ENCODE measurements around the gene DPP6. TPM values are rescaled to one million over a fixed set of nuclear protein-coding genes. Genes with fewer than 3 reads are reported as not detected.

The DPP6 gene
- total RNA-seq, 2 donors from 2014 or later = 0.99 to 1.8 TPM

DNA sequence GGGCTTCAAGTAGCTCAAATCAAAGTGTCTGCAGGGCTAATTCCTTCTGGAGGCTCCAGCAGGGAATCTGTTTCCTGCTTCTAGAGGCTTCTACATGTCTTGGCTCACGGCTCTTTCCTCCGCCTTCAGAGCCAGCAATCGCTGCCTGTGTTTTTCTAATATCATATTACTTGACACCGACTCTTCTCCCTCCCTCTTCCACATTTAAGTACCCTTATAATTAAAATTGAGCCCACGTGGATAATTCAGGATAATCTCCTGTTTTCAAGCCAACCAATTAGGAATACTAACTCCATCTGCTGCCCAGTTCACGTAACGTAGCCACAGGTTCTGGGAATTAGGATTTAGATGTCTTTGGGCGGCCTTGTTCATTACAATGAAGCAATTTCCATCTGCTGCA is 372.2 kb downstream of the DPP6 start:
- intact Hi-C loops (cut with DNase I) = no loop called here
- Histone ChIP-seq H3K27me3 (no peaks in the 10 kb centered on the region), H3K9me3 (no peaks in the 10 kb centered on the region), H3K27ac (no peak overlapping the region), H3K4me3 (no peak overlapping the region), H3K4me1 (no peaks in the 10 kb centered on the region), H3K36me3 (replicated peaks in 1 of 2; ENCODE audit: insufficient read depth in 1 of 2, low read depth in 2 of 2) (no peaks in the 10 kb centered on the region)
- ATAC-seq = no peak
- TF ChIP-seq, protein P1, sequence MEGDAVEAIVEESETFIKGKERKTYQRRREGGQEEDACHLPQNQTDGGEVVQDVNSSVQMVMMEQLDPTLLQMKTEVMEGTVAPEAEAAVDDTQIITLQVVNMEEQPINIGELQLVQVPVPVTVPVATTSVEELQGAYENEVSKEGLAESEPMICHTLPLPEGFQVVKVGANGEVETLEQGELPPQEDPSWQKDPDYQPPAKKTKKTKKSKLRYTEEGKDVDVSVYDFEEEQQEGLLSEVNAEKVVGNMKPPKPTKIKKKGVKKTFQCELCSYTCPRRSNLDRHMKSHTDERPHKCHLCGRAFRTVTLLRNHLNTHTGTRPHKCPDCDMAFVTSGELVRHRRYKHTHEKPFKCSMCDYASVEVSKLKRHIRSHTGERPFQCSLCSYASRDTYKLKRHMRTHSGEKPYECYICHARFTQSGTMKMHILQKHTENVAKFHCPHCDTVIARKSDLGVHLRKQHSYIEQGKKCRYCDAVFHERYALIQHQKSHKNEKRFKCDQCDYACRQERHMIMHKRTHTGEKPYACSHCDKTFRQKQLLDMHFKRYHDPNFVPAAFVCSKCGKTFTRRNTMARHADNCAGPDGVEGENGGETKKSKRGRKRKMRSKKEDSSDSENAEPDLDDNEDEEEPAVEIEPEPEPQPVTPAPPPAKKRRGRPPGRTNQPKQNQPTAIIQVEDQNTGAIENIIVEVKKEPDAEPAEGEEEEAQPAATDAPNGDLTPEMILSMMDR (IDR thresholded peaks at IDR 0.05) = no peak
- TF ChIP-seq POLR2A (IDR thresholded peaks at IDR 0.05) = no peak
- DNase-seq = no peak
- 74 to 77% methylated on average over 8 of the region's 8 CpGs for WGBS, 2 donors

DNA sequence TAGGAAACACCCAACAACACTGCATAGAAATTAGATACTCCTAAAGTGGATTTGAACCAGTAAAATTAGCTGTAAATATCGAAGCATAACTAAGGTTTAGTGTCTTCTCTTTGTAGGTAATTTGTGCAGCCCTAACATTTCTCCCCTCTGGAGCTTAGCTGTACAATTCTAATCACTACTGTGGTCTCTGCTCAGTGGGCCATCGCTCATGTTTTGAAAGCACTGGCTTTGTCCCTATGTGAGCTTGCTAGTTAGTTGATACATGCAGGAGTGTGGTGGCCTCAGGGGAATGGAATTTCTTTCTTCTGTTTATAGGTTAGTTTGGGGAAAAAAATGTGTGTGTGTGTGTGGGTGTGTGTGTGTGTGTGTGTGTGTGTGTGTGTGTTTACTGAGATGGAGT is 373.1 kb downstream of the DPP6 start:
- no peaks in the 10 kb centered on the region for H3K36me3 ChIP-seq (replicated peaks in 1 of 2; ENCODE audit: insufficient read depth in 1 of 2, low read depth in 2 of 2)
- intact Hi-C loops (cut with DNase I) = no loop called here
- no peak overlapping the region for H3K4me3 ChIP-seq
- H3K27me3 ChIP-seq = no peaks in the 10 kb centered on the region
- no peak overlapping the region for H3K27ac ChIP-seq
- TF ChIP-seq POLR2A (IDR thresholded peaks at IDR 0.05) = no peak
- TF ChIP-seq, protein P1 (IDR thresholded peaks at IDR 0.05) = no peak
- H3K4me1 ChIP-seq = no peaks in the 10 kb centered on the region
- no peak for DNase-seq
- ATAC-seq = no peak
- no peaks in the 10 kb centered on the region for H3K9me3 ChIP-seq
- WGBS, 2 donors = 79% methylated on average over 2 of the region's 2 CpGs

DNA sequence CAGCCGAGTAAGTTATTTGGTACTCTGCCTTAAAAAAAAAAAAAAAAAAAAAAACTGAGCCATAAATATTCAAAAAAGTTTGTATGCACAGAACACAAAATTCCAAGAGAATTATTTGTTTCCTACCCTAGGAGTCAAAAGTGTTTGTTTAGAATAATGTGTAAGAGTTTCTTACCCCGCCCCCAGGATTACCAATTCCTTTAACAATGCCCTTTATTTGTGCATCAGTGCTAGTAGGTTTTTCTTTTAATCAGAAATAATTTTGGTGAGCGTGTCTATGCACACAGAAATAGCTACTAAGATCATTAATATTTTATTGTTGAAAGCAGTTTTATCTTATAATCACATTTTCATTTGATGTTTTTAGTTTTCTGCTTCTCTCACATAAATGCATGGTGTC is 374.6 kb downstream of the DPP6 start:
- no peak overlapping the region for H3K27ac ChIP-seq
- intact Hi-C loops (cut with DNase I) = no loop called here
- TF ChIP-seq POLR2A (IDR thresholded peaks at IDR 0.05) = no peak
- TF ChIP-seq, protein P1 (IDR thresholded peaks at IDR 0.05) = no peak
- no peaks in the 10 kb centered on the region for H3K27me3 ChIP-seq
- no peaks in the 10 kb centered on the region for H3K9me3 ChIP-seq
- ATAC-seq (no peak), DNase-seq (no peak)
- 85 to 92% methylated on average over 3 of the region's 3 CpGs for WGBS, 2 donors
- no peaks in the 10 kb centered on the region for H3K36me3 ChIP-seq (replicated peaks in 1 of 2; ENCODE audit: insufficient read depth in 1 of 2, low read depth in 2 of 2)
- H3K4me3 ChIP-seq = no peak overlapping the region
- no peaks in the 10 kb centered on the region for H3K4me1 ChIP-seq

DNA sequence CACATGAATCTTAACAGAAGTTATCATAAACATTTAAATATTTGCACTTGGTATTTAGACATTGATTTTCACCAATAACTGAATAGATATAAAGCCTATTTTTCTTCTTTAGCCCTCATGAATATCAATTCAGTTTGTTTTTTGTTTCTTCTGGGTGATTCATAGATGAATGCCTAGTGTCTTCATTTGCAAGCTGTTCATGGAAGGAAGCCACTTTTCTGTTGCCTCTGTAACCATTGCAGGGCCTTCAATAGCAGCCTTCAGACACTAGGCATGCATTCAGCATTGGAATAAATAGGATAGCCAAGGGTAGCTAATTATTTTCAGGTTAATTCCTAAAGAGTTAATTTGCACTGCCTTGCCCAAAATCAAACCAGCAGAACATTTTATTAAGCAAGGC is 375.3 kb downstream of the DPP6 start:
- TF ChIP-seq POLR2A (IDR thresholded peaks at IDR 0.05) = no peak
- TF ChIP-seq, protein P1 (IDR thresholded peaks at IDR 0.05) = no peak
- ATAC-seq (no peak), DNase-seq (no peak)
- Histone ChIP-seq H3K27me3 (no peaks in the 10 kb centered on the region), H3K4me3 (no peak overlapping the region), H3K27ac (no peak overlapping the region), H3K4me1 (no peaks in the 10 kb centered on the region), H3K9me3 (no peaks in the 10 kb centered on the region), H3K36me3 (replicated peaks in 1 of 2; ENCODE audit: insufficient read depth in 1 of 2, low read depth in 2 of 2) (no peaks in the 10 kb centered on the region)
- intact Hi-C loops (cut with DNase I) = no loop called here

DNA sequence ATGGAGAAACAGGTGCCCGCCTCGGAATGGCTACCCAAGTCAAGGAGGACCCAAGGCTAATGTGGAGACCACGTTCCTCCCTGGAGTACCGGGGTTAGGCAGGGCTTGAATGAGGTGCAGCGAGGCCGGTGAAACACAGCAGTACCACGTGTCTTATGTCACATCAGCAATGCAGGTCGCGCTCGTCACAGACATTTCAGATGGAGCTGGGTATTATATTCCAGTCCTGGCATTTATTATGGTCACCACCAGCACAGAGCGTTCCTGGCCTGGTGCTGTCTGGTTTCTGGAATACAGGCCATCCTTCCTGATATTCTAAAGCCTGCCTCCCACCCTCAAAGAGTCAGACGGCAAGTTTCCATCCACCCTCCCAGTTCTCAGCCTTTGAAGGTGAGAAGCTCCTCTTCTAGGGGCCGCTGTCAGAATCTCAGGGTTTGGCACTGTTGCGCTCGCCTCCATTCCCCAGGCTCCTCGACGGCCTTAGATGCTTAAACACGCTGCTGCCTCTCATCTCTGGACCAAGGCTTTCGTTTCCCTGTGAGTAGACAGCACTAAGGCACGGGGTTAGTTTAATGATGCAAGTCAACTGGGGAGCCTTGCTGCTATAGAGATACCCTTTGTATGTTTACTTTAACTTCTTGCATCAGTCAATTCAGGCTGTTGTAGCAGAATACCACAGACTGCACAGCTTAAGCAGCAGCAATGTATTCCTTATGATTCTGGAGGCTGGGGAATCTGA is 377.6 kb downstream of the DPP6 start:
- no peak for DNase-seq
- H3K4me1 ChIP-seq = no peaks in the 10 kb centered on the region
- no peaks in the 10 kb centered on the region for H3K9me3 ChIP-seq
- no peak overlapping the region for H3K27ac ChIP-seq
- TF ChIP-seq POLR2A (IDR thresholded peaks at IDR 0.05) = no peak
- TF ChIP-seq, protein P1 (IDR thresholded peaks at IDR 0.05) = no peak
- no peaks in the 10 kb centered on the region for H3K27me3 ChIP-seq
- intact Hi-C loops (cut with DNase I) = no loop called here
- ATAC-seq = no peak
- H3K36me3 ChIP-seq (replicated peaks in 1 of 2; ENCODE audit: insufficient read depth in 1 of 2, low read depth in 2 of 2) = no peaks in the 10 kb centered on the region
- no peak overlapping the region for H3K4me3 ChIP-seq
- 79 to 83% methylated on average over 20 of the region's 20 CpGs for WGBS, 2 donors
